Common myeloid progenitor, CD34-positive (primary cell): ENCODE measurements around the gene RHOU.

ENCODE experiments used
- CTCF ChIA-PET: fragments of 350-600 bp; sonication (Branson Sonifier 250); formaldehyde crosslinking; loops from one replicate; lab custom pipeline; 2021; ENCODE audit warnings: antibody characterized with exemption; lab: Charles Lee
- POLR2A ChIA-PET: fragments of 350-600 bp; sonication (Branson Sonifier 250); formaldehyde crosslinking; loops from one replicate; lab custom pipeline; 2021; ENCODE audit warnings: antibody characterized with exemption; lab: Charles Lee
- DNase-seq, 3 donors: peaks; one replicate each; pipeline versions ENCODE4 v3.0.0 to v3.0.0-alpha.2; 2013
- H3K27ac ChIP-seq, 2 experiments: 1 replicate in 1 of 2; 2 replicates in 1 of 2; pipeline ENCODE4 v1.7.0; 2013; ENCODE audit warnings: inconsistent platforms in 2 of 2, low read length in 2 of 2, mild to moderate bottlenecking in 2 of 2, low read depth in 1 of 2, moderate library complexity in 1 of 2; ENCODE audit not compliant: severe bottlenecking in 2 of 2, insufficient read depth in 1 of 2, poor library complexity in 1 of 2
- H3K27me3 ChIP-seq, 5 experiments: replicated peaks in 2 of 5; 1 replicate in 3 of 5; 2 replicates in 2 of 5; pipeline versions ENCODE4 v1.6.1 to v1.7.0; 2013; ENCODE audit warnings: low read length in 4 of 5, mild to moderate bottlenecking in 2 of 5, moderate library complexity in 2 of 5, inconsistent platforms in 1 of 5; ENCODE audit not compliant: insufficient read depth in 5 of 5, control insufficient read depth in 4 of 5
- H3K36me3 ChIP-seq, 4 experiments: 1 replicate in 2 of 4; 2 replicates in 2 of 4; pipeline versions ENCODE4 v1.6.1 to v1.7.0; 2013; ENCODE audit warnings: low read length in 3 of 4, control low read depth in 1 of 4, mild to moderate bottlenecking in 1 of 4; ENCODE audit not compliant: control insufficient read depth in 4 of 4, insufficient read depth in 4 of 4
- H3K4me1 ChIP-seq, 4 experiments: 1 replicate in 3 of 4; 2 replicates in 1 of 4; pipeline versions ENCODE4 v1.6.1 to v1.7.1; 2013; ENCODE audit warnings: low read length in 3 of 4, mild to moderate bottlenecking in 3 of 4, control low read depth in 1 of 4, inconsistent platforms in 1 of 4, moderate library complexity in 1 of 4; ENCODE audit not compliant: control insufficient read depth in 4 of 4, insufficient read depth in 4 of 4; ENCODE audit errors: control extremely low read depth in 1 of 4
- H3K4me3 ChIP-seq, 7 experiments: 1 replicate in 4 of 7; 2 replicates in 3 of 7; pipeline versions ENCODE4 v1.5.1 to v1.7.0; 2013; ENCODE audit warnings: mild to moderate bottlenecking in 7 of 7, low read length in 6 of 7, moderate library complexity in 6 of 7, inconsistent platforms in 2 of 7, low read depth in 2 of 7, control low read depth in 1 of 7; ENCODE audit not compliant: insufficient read depth in 4 of 7, control insufficient read depth in 1 of 7; ENCODE audit errors: extremely low read depth in 1 of 7
- H3K9me3 ChIP-seq, 5 experiments: 1 replicate in 4 of 5; 2 replicates in 1 of 5; pipeline versions ENCODE4 v1.6.1 to v1.7.1; 2013; ENCODE audit warnings: low read length in 4 of 5, mild to moderate bottlenecking in 2 of 5, inconsistent platforms in 1 of 5, low read depth in 1 of 5, moderate library complexity in 1 of 5; ENCODE audit not compliant: control insufficient read depth in 4 of 5, insufficient read depth in 2 of 5; ENCODE audit errors: control extremely low read depth in 1 of 5
- WGBS: methylation state at CpG from one replicate; pipeline ENCODE4 v1.1.5; 2013; ENCODE audit not compliant: insufficient coverage; 5-methylcytosine and 5-hydroxymethylcytosine counted together

The RHOU gene

DNA sequence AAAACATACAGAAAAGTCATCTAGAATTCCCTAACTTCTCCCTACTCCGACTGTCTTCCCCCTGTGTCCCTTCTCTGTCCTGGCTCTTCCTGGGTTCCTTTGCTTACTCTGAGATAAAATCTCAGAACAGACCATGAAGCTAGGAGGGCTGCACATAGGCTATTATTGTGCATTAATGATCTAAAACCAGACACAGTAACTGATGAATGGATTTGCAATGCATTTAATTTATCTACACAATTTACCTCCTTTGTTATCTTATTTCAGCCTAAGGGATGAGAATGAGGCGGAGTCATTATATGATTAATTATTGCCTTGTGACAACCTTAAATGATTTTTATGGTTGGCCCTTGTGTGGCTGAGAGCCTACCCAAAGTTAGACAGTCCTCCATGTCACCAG is 14.5 kb downstream of the RHOU start:
- Histone ChIP-seq H3K36me3 (no peaks in the 10 kb centered on the region), H3K4me1 (peaks cover 0 to 3% (median 0%) of the 10 kb centered on the region in 4 experiments), H3K27ac (no peak overlapping the region), H3K27me3 (peaks cover 3 to 30% (median 17%) of the 10 kb centered on the region in 5 experiments), H3K4me3 (no peak overlapping the region), H3K9me3 (no peaks in the 10 kb centered on the region)
- ChIA-PET POLR2A (no interaction called here), CTCF (no interaction called here)
- no peak for DNase-seq
- WGBS: no CpG with 5 or more reads among the region's 2 CpGs

DNA sequence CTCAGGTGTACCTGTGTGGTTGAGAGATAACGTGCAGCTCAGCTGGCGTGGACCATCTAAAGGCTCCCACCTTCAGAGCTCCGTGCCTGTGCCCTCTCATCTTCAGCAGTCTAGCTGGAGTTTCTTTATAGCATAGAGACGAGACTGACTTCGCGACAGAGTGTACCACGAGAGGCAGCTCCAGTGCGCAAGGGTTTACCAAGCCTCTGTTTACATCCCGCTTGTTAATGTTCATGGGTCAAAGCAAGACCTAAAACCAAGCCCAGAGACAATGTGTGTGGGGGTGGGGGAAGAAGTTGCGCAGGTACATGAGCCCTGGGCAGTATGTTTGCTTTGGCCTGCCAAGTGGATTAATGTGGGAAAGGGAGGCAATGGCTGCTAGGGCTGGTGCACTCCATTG is 15.6 kb downstream of the RHOU start:
- Histone ChIP-seq H3K27me3 (peaks cover 3 to 42% (median 19%) of the 10 kb centered on the region in 5 experiments), H3K27ac (no peak overlapping the region), H3K36me3 (no peaks in the 10 kb centered on the region), H3K9me3 (no peaks in the 10 kb centered on the region), H3K4me1 (no peaks in the 10 kb centered on the region), H3K4me3 (no peak overlapping the region)
- POLR2A ChIA-PET: no interaction called here
- 92% methylated on average over 10 of the region's 10 CpGs for WGBS
- CTCF ChIA-PET: interaction anchor here (1.1 kb wide), 1 partner anchor 16 kb away, joined by 3 read pairs; no protein-coding TSS in a partner anchor
- no peak for DNase-seq

DNA sequence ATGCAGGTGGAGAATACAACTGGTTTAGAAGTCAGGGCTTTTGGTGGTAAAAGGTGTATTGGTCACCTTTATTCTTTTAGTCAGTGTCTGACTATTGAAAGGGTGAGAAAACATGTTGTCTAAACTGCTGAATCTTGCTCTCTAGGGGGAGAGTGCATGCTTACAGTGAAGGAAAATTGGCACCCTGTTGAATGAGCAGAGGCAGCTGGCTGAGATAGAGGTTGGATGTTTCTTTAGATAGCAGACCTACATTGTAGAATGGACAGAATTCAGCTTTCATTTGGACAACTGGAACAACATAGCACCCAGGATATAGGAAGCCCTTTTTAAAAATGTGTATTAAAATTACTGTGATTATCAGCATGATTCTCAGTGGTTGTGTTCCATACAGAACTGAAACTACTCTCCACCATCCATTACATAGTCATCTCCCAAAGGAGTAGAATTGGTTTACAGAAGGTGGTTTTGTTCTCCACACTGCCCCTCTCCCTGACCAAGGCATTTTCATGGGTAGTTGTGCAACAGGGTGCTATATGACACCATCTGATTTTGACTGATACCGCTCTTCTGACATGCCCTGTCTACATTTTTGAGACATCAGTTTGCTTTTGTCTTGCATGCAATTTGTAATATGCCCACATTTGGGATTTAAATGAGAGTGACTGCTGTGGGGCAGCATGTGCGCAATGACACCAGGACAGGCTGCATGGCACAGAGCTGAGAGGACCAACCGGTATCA is 16.2 kb downstream of the RHOU start:
- Histone ChIP-seq H3K36me3 (no peaks in the 10 kb centered on the region), H3K27ac (no peak overlapping the region), H3K4me3 (no peak overlapping the region), H3K4me1 (no peaks in the 10 kb centered on the region), H3K9me3 (peaks cover 0 to under 1% (median 0%) of the 10 kb centered on the region in 5 experiments), H3K27me3 (peaks cover 3 to 48% (median 19%) of the 10 kb centered on the region in 5 experiments)
- no CpG with 5 or more reads among the region's 3 CpGs for WGBS
- CTCF ChIA-PET: interaction anchor here (1.1 kb wide), 1 partner anchor 16 kb away, joined by 3 read pairs; no protein-coding TSS in a partner anchor
- POLR2A ChIA-PET: no interaction called here
- DNase-seq: no peak

DNA sequence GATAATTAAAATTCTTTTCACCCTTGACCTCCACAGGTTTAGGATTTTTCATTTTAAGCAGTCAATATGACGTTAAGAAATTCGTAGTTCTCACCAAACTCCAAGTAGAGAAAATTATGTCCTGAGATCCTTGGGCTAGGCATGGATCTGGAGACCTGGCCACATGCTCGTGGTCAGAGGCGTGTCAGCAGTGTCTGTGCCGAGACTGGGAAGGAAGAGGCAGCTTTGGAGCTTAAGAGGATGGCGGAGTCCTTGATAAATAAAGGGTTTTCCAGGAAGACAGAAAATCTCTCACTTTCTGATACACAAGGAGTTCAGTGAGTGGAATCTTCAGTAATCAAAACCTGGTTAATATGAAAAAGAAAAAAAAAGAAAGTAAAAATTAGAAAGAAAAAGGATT is 17.0 kb downstream of the RHOU start:
- Histone ChIP-seq H3K27ac (no peak overlapping the region), H3K36me3 (no peaks in the 10 kb centered on the region), H3K9me3 (peaks cover 0 to 8% (median 0%) of the 10 kb centered on the region in 5 experiments), H3K27me3 (peaks cover 3 to 55% (median 20%) of the 10 kb centered on the region in 5 experiments), H3K4me3 (no peak overlapping the region), H3K4me1 (no peaks in the 10 kb centered on the region)
- 75% methylated on average over 3 of the region's 6 CpGs for WGBS
- ChIA-PET CTCF (interaction anchor here (1.1 kb wide), 1 partner anchor 15 kb away, joined by 3 read pairs; no protein-coding TSS in a partner anchor), POLR2A (no interaction called here)
- DNase-seq: no peak

DNA sequence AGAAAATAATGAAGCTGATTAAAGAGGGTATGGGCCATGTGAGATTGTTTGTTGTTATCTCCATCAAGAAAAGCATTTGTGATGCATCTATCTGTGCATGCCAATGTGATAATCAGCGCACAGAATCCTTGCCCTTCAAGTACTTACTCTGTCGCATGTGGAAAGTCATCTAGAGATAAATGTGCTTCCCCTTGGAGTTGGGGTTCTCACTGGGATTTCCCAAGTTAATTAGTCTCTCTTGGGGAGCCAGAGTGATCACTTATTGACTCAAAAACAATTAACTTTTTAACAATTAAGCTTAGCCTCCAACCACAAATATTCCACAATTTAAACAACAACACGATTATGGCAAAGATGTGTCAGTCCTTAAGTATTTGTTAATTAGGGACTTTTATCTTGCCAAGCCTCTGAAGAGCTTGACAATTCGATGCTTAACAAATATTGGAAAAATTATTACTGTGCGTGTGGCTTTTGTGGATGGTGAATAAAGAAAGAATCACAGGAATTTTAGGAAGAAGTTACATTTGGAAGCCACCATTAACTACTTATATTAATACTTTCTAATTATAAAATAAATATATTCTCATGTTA is 17.5 kb downstream of the RHOU start:
- Histone ChIP-seq H3K27ac (no peak overlapping the region), H3K4me1 (no peaks in the 10 kb centered on the region), H3K27me3 (peaks cover 3 to 60% (median 21%) of the 10 kb centered on the region in 5 experiments), H3K4me3 (no peak overlapping the region), H3K9me3 (peaks cover 0 to 10% (median 0%) of the 10 kb centered on the region in 5 experiments), H3K36me3 (no peaks in the 10 kb centered on the region)
- DNase-seq: no peak
- ChIA-PET CTCF (no interaction called here), POLR2A (no interaction called here)
- 100% methylated on average over 2 of the region's 5 CpGs for WGBS

DNA sequence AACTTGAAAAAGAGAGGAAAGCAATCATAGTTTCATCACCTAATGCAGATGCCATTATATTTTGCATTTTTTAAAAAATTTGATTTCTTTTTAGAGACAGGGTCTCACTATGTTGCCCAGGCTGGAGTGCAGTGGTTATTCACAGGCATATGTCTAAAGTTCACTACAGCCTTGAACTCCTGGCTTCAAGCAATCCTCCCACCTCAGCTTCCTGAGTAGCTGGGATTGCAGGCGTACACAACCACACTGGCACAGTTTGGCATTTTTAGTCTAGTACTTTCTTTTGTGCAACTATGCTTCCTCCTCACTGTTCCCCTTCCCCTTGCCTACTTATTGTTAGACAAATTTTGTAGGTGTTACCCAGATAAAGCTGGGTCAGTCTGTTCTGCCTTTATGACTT is 18.0 kb downstream of the RHOU start:
- Histone ChIP-seq H3K27me3 (peaks cover 3 to 62% (median 23%) of the 10 kb centered on the region in 5 experiments), H3K4me3 (no peak overlapping the region), H3K4me1 (no peaks in the 10 kb centered on the region), H3K9me3 (peaks cover 0 to 10% (median 0%) of the 10 kb centered on the region in 5 experiments), H3K36me3 (no peaks in the 10 kb centered on the region), H3K27ac (no peak overlapping the region)
- ChIA-PET POLR2A (no interaction called here), CTCF (no interaction called here)
- 50% methylated on average over 1 of the region's 1 CpG for WGBS
- DNase-seq: no peak

DNA sequence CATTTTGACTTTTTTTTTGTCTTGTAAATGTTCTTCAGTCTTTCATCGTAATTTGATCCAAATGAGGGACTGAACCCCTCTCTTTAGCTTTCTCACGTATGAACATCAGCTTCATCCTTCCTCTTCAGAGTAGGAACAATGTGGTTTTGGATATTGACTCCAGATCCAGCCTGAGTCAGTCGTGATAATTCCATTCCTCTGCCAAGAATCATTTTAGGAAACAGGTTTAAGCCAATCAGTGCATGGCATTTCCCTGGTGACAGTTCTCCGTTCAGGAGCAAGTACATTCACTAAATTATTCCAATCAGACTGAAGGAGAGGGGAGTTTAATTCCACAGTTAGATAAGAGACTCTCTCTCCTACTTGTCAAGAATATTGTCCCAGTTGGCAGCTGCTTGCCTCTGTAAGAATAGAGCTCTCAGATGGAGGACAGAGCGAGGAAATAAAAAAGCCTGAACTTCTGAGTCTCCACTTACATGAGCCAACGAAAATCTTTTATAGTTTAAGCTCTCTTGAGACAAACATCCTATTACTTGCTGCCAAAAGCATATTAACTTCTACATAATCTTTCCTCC is 18.6 kb downstream of the RHOU start:
- POLR2A ChIA-PET: no interaction called here
- no peak overlapping the region for H3K27ac ChIP-seq
- no peak for DNase-seq
- H3K36me3 ChIP-seq: no peaks in the 10 kb centered on the region
- no peaks in the 10 kb centered on the region for H3K4me1 ChIP-seq
- CTCF ChIA-PET: no interaction called here
- 63% methylated on average over 3 of the region's 6 CpGs for WGBS
- H3K9me3 ChIP-seq: peaks cover 0 to 10% (median 0%) of the 10 kb centered on the region in 5 experiments
- H3K27me3 ChIP-seq: peaks cover 3 to 63% (median 28%) of the 10 kb centered on the region in 5 experiments
- no peak overlapping the region for H3K4me3 ChIP-seq
